A549 (cell line): ENCODE results near the gene KCNH2. TPM values are rescaled to one million over a fixed set of nuclear protein-coding genes. Genes with fewer than 3 reads are reported as not detected.

Experiments used
- ATAC-seq, 2 experiments: fragments of 200-7000 bp in 1 of 2; fragments of >200 bp in 1 of 2; cut with Nextera tagmentation in 1 of 2; cut with Tn5 transposase in 1 of 2; 3 replicates each; pipeline versions ENCODE4 v1.8.0 to v1.9.1; 2018 to 2020; ENCODE audit warnings: mild to moderate bottlenecking in 1 of 2, moderate library complexity in 1 of 2
- CTCF ChIA-PET: fragments of 300-600 bp; sonication (Branson Sonifier 250); formaldehyde crosslinking; extraction: SDS; loops from one replicate; lab custom pipeline; 2021; ENCODE audit warnings: antibody characterized with exemption, inconsistent platforms; lab: Yijun Ruan, JAX
- POLR2A ChIA-PET: fragments of 350-600 bp; formaldehyde crosslinking; extraction: SDS; loops from one replicate; lab custom pipeline; 2021; ENCODE audit warnings: antibody characterized with exemption, inconsistent platforms; lab: Yijun Ruan, JAX
- DNase-seq, 2 experiments: peaks; one replicate each; pipeline versions ENCODE4 v3.0.0 to v3.0.0-alpha.2; 2011 to 2016; ENCODE audit warnings: low read depth in 1 of 2, low spot score in 1 of 2
- FAIRE-seq: peaks from 2 replicates; lab custom pipeline; 2011; peaks lifted over from hg19 to GRCh38; lab: Jason Lieb, UNC
- H3K27ac ChIP-seq, 2 experiments: fragments of >200 bp; sonication (Bioruptor Twin); formaldehyde crosslinking; 3 replicates each; pipeline ENCODE4 v1.5.1; 2016 to 2017
- H3K4me1 ChIP-seq: fragments of >200 bp; sonication (Bioruptor Twin); formaldehyde crosslinking; 3 replicates; pipeline ENCODE4 v1.6.1; 2016
- H3K4me2 ChIP-seq: fragments of >200 bp; sonication (Bioruptor Twin); formaldehyde crosslinking; 3 replicates; pipeline ENCODE4 v1.6.1; 2016
- H3K4me3 ChIP-seq: fragments of >200 bp; sonication (Bioruptor Twin); formaldehyde crosslinking; 3 replicates; pipeline ENCODE4 v1.5.1; 2016
- H3K9me3 ChIP-seq: fragments of >200 bp; sonication (Bioruptor Twin); formaldehyde crosslinking; 3 replicates; pipeline ENCODE4 v1.6.1; 2016
- CBX2 ChIP-seq: fragments of 200-600 bp; sonication (generic); IDR thresholded peaks from 2 replicates; pipeline ENCODE4 v1.6.1; 2016; ENCODE audit warnings: low read depth, mild to moderate bottlenecking, borderline replicate concordance
- CHD4 ChIP-seq: fragments of 200-600 bp; sonication (generic); IDR thresholded peaks from 2 replicates; pipeline ENCODE4 v1.6.1; 2016; ENCODE audit warnings: antibody characterized with exemption, mild to moderate bottlenecking, borderline replicate concordance
- ESRRA ChIP-seq: fragments of 150-350 bp; IDR thresholded peaks from 2 replicates; pipeline ENCODE4 v1.6.1; 2014; ENCODE audit warnings: mild to moderate bottlenecking, low read length, borderline replicate concordance
- FOSL2 ChIP-seq, 2 experiments: fragments of 450-650 bp in 1 of 2; fragments of >200 bp in 1 of 2; sonication (Bioruptor Twin) in 1 of 2; formaldehyde crosslinking; IDR thresholded peaks; 2 replicates each; pipeline versions ENCODE4 v1.5.0 to v1.6.1; 2016 to 2020; ENCODE audit warnings: mild to moderate bottlenecking in 1 of 2, moderate library complexity in 1 of 2
- HDAC2 ChIP-seq: fragments of 200-600 bp; sonication (generic); IDR thresholded peaks from 2 replicates; pipeline ENCODE4 v1.6.1; 2016
- HEYL ChIP-seq: fragments of 250-450 bp; sonication (Bioruptor Pico); IDR thresholded peaks from 2 replicates; pipeline ENCODE4 v1.8.0; 2021; ENCODE audit warnings: mild to moderate bottlenecking, moderate library complexity
- JUN ChIP-seq, 2 experiments: fragments of >200 bp; sonication (Bioruptor Twin); formaldehyde crosslinking; IDR thresholded peaks; 2 replicates in 1 of 2; 3 replicates in 1 of 2; pipeline ENCODE4 v1.6.1; 2016 to 2017
- KDM1A ChIP-seq: fragments of 200-600 bp; sonication (generic); IDR thresholded peaks from 2 replicates; pipeline ENCODE4 v1.6.1; 2016; ENCODE audit warnings: low read depth, mild to moderate bottlenecking
- KDM5A ChIP-seq: fragments of 200-600 bp; sonication (generic); IDR thresholded peaks from 2 replicates; pipeline ENCODE4 v1.6.1; 2016; ENCODE audit warnings: antibody characterized with exemption, mild to moderate bottlenecking
- MAFK ChIP-seq: fragments of 450-650 bp; IDR thresholded peaks from 2 replicates; pipeline ENCODE4 v1.6.1; 2014; ENCODE audit not compliant: partially characterized antibody
- RAD21 ChIP-seq, 2 experiments: fragments of >200 bp in 1 of 2; sonication (Bioruptor Twin) in 1 of 2; formaldehyde crosslinking in 1 of 2; IDR thresholded peaks in 1 of 2; conservative IDR thresholded peaks in 1 of 2; 2 replicates in 1 of 2; 3 replicates in 1 of 2; pipeline ENCODE4 v1.6.1; 2012 to 2018; ENCODE audit warnings: inconsistent platforms in 1 of 2
- RCOR1 ChIP-seq: fragments of 150-350 bp; IDR thresholded peaks from 2 replicates; pipeline ENCODE4 v1.6.1; 2014; ENCODE audit warnings: antibody characterized with exemption, low read length, low read depth
- RFX5 ChIP-seq: fragments of 450-650 bp; IDR thresholded peaks from 2 replicates; pipeline ENCODE4 v1.7.1; 2014; ENCODE audit warnings: antibody characterized with exemption, mild to moderate bottlenecking, moderate library complexity
- SMC3 ChIP-seq: fragments of >200 bp; sonication (Bioruptor Twin); formaldehyde crosslinking; IDR thresholded peaks from 3 replicates; pipeline ENCODE4 v1.6.1; 2018; ENCODE audit warnings: inconsistent platforms
- SREBF2 ChIP-seq: fragments of 450-650 bp; IDR thresholded peaks from 2 replicates; pipeline ENCODE4 v1.6.1; 2014; ENCODE audit warnings: mild to moderate bottlenecking, moderate library complexity
- ZNF302 ChIP-seq: fragments of 250-450 bp; sonication (Bioruptor Pico); IDR thresholded peaks from 2 replicates; pipeline ENCODE4 v1.9.0; 2021; ENCODE audit warnings: inconsistent platforms, mild to moderate bottlenecking, moderate library complexity
- WGBS: methylation state at CpG from one replicate; pipeline ENCODE4 v1.1.6; 2017; ENCODE audit errors: missing lambda C conversion rate; 5-methylcytosine and 5-hydroxymethylcytosine counted together
- polyA plus RNA-seq, 4 experiments: library from polyadenylated mRNA; depleted of rRNA in 3 of 4; stranded (reverse); fragments of >200 nt; fragmentation: RNase III in 1 of 4; extraction: RNeasy Plus Mini Kit Qiagen cat#74134 plus additional on column Dnase treatment in 1 of 4; gene quantifications; 2 replicates in 3 of 4; 3 replicates in 1 of 4; pipeline ENCODE4 v1.2.3, GENCODE V29; 2011 to 2017
- TF ChIP-seq, protein P1 (sequence below): fragments of 200-600 bp; sonication (generic); IDR thresholded peaks from 2 replicates; pipeline ENCODE4 v1.6.1; 2016; ENCODE audit warnings: antibody characterized with exemption, mild to moderate bottlenecking, moderate library complexity
- TF ChIP-seq, protein P2 (sequence below): fragments of 250-450 bp; sonication (Bioruptor Pico); IDR thresholded peaks from 2 replicates; pipeline ENCODE4 v1.5.0; 2021; ENCODE audit warnings: mild to moderate bottlenecking, moderate library complexity, borderline replicate concordance

The KCNH2 gene
- polyA plus RNA-seq, 2 of the 4 experiments (the other 2 are of a cell fraction): 0.26 to 0.41 TPM

DNA sequence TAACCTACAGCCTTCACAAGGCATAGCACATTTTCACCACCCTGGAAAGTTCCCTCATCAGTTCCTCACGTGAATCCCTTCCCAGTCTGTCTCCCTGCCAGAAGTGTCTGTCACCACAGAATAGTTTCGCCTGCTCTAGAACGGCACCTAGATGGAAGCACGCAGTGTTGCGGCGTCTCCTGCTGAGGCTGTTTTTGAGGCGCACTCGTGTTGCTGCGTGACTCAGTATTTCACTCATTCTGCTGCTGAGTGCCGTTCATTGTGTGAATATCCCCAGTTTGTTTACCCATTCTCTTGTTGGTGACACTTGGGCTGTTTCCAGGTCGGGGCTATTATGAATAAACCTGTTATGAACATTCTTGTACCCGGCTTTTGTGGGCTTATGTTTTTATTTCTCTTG lies 25.5 kb upstream of the KCNH2 start:
- ChIA-PET CTCF (interaction anchor here (1.0 to 11.2 kb wide), 4 partner anchors 17 to 108 kb away, joined by 3 to 110 read pairs (median 16); partner anchors contain the start of gene ATG9B), POLR2A (no interaction called here)
- DNase-seq: peak in 1 of 2 experiments; percentile 40
- H3K27ac ChIP-seq: no peak overlapping the region
- no peak for FAIRE-seq
- TF ChIP-seq MAFK: no peak
- TF ChIP-seq HEYL (CRISPR knock-in tag): no peak
- no peak for TF ChIP-seq SREBF2
- no peak for TF ChIP-seq KDM5A
- TF ChIP-seq ZNF302 (CRISPR knock-in tag): no peak
- TF ChIP-seq RAD21 (conservative IDR thresholded peaks at IDR 0.05 in 1 of 2, IDR thresholded peaks at IDR 0.05 in 1 of 2): no peak
- no peak for TF ChIP-seq HDAC2
- no peak for TF ChIP-seq SMC3
- TF ChIP-seq FOSL2 (IDR thresholded peaks at IDR 0.05): no peak
- peak; percentile 5; the same call in 1 of the 2 replicates for TF ChIP-seq FOSL2 (CRISPR knock-in tag; IDR thresholded peaks at IDR 0.05)
- peak; percentile 37 to 40; a peak in 4 of 6 replicates for ATAC-seq
- 0 out of 3 replicates have a peak, but pooled peaks cover 5% of the 10 kb centered on the region for H3K4me1 ChIP-seq
- WGBS: 11% methylated on average over 12 of the region's 12 CpGs
- no peak overlapping the region for H3K4me3 ChIP-seq
- no peaks in the 10 kb centered on the region for H3K9me3 ChIP-seq
- H3K4me2 ChIP-seq: 0 out of 3 replicates have a peak overlapping the region, but pooled peaks have one; percentile 21

DNA sequence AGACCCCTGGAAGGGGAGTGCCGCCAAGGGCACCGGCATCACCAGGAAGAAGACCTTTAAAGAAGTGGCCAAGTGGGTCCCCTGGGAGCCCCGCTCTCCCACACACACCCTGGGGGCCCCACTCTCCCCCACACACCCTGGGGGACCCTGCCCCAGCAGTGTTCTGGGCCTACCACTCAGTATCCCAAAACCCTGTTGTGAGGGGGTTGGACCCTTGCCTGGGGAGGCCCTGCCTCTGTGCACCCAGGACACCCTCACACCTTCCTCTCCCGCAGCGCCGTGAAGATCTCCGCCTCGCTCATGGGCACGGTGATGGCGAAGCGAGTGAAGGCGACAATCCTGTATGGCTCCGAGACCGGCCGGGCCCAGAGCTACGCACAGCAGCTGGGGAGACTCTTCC lies 23.4 kb upstream of the KCNH2 start:
- FAIRE-seq (no peak), DNase-seq (no peak), ATAC-seq (no peak)
- Histone ChIP-seq H3K4me1 (0 out of 3 replicates have a peak, but pooled peaks cover 5% of the 10 kb centered on the region), H3K9me3 (no peaks in the 10 kb centered on the region), H3K4me2 (no peak overlapping the region), H3K4me3 (no peak overlapping the region), H3K27ac (no peak overlapping the region)
- 93% methylated on average over 15 of the region's 16 CpGs for WGBS
- POLR2A ChIA-PET: no interaction called here
- CTCF ChIA-PET: interaction anchor here (0.7 to 11.2 kb wide), 3 partner anchors 17 to 54 kb away, joined by 3 to 110 read pairs (median 4); partner anchors contain the start of gene ATG9B
- TF ChIP-seq JUN (IDR thresholded peaks at IDR 0.05) (no peak), CBX2 (no peak), KDM1A (no peak), RFX5 (no peak), ESRRA (no peak), RCOR1 (no peak), SREBF2 (no peak), CHD4 (no peak)
- TF ChIP-seq, protein P1, sequence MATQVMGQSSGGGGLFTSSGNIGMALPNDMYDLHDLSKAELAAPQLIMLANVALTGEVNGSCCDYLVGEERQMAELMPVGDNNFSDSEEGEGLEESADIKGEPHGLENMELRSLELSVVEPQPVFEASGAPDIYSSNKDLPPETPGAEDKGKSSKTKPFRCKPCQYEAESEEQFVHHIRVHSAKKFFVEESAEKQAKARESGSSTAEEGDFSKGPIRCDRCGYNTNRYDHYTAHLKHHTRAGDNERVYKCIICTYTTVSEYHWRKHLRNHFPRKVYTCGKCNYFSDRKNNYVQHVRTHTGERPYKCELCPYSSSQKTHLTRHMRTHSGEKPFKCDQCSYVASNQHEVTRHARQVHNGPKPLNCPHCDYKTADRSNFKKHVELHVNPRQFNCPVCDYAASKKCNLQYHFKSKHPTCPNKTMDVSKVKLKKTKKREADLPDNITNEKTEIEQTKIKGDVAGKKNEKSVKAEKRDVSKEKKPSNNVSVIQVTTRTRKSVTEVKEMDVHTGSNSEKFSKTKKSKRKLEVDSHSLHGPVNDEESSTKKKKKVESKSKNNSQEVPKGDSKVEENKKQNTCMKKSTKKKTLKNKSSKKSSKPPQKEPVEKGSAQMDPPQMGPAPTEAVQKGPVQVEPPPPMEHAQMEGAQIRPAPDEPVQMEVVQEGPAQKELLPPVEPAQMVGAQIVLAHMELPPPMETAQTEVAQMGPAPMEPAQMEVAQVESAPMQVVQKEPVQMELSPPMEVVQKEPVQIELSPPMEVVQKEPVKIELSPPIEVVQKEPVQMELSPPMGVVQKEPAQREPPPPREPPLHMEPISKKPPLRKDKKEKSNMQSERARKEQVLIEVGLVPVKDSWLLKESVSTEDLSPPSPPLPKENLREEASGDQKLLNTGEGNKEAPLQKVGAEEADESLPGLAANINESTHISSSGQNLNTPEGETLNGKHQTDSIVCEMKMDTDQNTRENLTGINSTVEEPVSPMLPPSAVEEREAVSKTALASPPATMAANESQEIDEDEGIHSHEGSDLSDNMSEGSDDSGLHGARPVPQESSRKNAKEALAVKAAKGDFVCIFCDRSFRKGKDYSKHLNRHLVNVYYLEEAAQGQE: no peak
- TF ChIP-seq, protein P2, sequence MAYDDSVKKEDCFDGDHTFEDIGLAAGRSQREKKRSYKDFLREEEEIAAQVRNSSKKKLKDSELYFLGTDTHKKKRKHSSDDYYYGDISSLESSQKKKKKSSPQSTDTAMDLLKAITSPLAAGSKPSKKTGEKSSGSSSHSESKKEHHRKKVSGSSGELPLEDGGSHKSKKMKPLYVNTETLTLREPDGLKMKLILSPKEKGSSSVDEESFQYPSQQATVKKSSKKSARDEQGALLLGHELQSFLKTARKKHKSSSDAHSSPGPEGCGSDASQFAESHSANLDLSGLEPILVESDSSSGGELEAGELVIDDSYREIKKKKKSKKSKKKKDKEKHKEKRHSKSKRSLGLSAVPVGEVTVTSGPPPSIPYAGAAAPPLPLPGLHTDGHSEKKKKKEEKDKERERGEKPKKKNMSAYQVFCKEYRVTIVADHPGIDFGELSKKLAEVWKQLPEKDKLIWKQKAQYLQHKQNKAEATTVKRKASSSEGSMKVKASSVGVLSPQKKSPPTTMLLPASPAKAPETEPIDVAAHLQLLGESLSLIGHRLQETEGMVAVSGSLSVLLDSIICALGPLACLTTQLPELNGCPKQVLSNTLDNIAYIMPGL (CRISPR knock-in tag): no peak
